NCI-H2171 (cell line): ENCODE data around the gene ARL3.
A peak's percentile ranks its signal among the peaks of the same experiment; 100 is the strongest.

Experiments used
- DNase-seq: peaks from one replicate; lab custom pipeline; 2025; lab: John Stamatoyannopoulos, UW

The ARL3 gene

GRCh38 chr10:102650655-102651454 is 63.3 kb downstream of the ARL3 start:
- no peak for DNase-seq

- no peak for DNase-seq
Measured at GRCh38 chr10:102649797-102650654, 64.2 kb downstream of the ARL3 start.

- DNase-seq: no peak
Measured at GRCh38 chr10:102648889-102649796, 65.1 kb downstream of the ARL3 start.

- DNase-seq: no peak
Measured at GRCh38 chr10:102648269-102648888, 65.8 kb downstream of the ARL3 start.

GRCh38 chr10:102647443-102648268 is 66.5 kb downstream of the ARL3 start:
- no peak for DNase-seq

- no peak for DNase-seq
Measured at GRCh38 chr10:102646610-102647442, 67.4 kb downstream of the ARL3 start.

DNA sequence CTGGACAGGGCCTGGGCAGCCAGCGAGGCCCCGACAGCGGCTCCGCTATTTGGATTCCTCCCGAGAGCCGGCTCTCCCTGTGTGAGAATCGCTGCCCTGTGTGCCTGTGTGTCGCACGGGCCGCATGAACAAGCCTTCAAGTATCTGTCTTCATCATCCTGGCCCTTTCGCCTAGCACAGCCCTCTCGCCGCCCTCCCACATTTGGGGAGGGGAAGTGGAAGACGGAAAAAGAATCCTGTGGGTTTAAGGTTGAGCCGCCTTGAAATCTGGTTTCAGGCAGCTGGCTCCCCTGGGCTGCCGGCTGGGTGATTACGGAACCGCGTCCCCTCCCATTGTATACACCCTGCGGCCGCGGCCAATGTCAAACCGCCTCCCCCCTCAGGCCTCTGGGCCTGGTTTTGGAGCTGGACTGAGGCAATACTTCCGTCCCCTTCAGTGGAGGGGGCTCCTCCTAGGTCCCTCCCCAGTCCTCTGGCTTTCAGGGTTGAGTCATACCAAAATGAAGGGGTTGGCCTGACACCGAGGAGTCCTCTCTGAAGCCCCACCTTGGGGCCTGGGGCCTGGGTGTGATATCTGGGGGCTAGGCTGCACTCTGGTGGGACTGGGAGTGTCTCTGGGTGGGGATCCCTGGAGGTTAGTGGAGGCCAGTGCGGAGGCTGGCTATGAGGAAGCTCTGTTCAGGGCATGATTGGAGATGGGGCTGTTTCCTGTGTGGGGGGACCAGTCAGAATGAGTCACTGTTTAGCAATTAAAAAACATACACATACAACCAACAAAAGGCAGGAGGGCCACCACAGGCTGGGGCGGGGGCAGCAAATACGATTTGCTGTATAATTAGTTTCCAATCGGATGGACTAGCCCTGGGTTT is 68.2 kb downstream of the ARL3 start:
- no peak for DNase-seq

DNA sequence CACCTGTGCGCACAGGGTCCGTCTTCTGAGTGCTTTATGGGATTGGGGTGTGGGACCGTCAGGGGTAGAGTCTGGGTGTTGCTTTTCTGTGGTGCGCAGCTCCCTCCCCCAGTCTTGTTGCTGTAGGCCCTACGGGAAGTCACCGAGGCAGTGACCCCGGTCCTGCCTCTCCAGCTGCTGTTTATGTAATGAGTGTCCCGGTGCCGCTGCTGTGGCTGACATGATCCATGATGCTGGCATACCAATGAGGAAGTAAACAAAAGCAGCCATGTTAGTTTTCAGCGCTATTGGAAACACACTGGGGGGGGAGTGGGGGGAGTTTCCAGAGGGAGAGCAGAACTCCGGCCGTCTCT is 68.8 kb downstream of the ARL3 start:
- DNase-seq: no peak

DNA sequence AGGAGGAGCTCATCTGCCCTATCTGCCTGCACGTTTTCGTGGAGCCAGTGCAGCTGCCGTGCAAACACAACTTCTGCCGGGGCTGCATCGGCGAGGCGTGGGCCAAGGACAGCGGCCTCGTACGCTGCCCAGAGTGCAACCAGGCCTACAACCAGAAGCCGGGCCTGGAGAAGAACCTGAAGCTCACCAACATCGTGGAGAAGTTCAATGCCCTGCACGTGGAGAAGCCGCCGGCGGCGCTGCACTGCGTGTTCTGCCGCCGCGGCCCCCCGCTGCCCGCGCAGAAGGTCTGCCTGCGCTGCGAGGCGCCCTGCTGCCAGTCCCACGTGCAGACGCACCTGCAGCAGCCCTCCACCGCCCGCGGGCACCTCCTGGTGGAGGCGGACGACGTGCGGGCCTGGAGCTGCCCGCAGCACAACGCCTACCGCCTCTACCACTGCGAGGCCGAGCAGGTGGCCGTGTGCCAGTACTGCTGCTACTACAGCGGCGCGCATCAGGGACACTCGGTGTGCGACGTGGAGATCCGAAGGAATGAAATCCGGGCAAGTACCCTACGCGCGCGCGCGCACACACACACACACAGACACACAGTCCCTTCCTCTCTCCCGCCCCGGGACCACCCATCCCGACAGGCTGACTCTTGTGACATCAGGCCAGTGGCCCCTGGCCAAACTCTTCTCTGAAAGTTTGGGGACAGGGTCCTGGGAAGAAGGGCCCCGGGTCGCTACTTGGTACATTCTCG is 69.4 kb downstream of the ARL3 start:
- DNase-seq: peak; percentile 68

DNA sequence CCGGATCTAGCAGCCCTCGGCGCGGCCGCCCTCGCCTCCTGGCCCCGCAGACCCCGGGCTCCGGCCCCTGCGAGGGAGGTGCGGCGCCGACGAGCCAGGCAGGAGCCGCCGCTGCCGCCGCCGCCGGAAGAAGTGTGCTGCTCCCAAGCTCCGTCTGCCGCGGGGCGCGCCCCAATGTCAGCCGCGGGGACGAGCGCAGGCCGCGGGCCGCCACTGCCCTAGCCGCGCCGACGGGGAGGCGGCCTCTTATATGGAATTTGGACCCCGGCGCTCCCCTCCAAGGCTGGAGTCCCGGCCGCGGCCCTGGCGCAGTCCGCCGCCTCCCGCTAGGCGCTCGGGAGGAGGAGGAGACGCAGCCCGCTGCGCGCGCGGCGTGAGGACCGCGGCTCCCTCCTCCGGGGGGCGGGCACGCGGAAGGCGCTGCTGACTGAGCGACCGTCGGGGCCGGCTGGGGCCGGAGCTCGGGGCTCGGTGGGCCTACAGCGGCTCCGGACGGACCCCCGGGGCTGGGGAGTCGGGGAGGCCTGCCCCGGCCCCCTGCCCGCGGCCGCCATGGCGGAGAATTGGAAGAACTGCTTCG is 70.0 kb downstream of the ARL3 start, which contains the start of gene TRIM8:
Gene TRIM8, plus strand, starts transcription at position 414 of the 580 bp plus-strand sequence. Its CDS starts 139 bp downstream, at position 553.
- peak; percentile 18 for DNase-seq

DNA sequence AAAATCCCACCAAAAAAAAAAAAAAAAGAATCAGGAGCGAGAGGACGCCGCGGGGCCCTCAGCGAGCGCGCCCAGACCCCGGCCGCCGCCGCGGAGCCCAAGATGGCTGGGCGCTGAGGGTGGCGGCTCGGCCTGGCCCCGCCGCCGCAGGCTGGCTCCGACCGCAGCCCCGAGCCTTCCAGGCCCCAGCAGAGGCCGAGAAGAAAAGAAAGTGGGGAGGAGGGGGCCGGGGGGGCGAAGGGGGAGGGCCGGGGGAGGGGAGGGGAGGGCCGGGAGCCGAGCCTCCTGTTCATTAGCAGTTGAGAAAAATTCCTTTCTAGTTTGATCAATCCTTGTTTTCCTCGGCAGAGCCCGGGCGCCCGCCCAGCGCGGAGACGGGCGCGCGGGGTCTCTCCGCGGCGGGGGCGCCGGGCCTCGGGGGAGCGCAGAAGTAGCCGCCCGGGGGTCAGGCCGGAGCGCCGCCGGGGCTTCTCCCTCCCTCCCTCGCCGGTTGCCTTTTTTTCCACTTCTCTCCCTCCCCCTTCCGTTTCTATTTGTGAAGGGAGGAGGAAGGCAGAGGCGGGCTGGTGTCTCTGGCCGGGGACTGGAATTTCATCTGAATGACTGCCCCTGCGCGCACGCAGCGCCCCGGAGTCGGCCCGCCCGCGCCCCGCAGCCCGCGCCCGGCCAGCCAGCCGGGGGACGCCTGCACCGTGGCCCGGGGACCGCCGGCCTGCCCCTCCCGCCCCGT is 70.7 kb downstream of the ARL3 start:
- peak; percentile 27 for DNase-seq

DNA sequence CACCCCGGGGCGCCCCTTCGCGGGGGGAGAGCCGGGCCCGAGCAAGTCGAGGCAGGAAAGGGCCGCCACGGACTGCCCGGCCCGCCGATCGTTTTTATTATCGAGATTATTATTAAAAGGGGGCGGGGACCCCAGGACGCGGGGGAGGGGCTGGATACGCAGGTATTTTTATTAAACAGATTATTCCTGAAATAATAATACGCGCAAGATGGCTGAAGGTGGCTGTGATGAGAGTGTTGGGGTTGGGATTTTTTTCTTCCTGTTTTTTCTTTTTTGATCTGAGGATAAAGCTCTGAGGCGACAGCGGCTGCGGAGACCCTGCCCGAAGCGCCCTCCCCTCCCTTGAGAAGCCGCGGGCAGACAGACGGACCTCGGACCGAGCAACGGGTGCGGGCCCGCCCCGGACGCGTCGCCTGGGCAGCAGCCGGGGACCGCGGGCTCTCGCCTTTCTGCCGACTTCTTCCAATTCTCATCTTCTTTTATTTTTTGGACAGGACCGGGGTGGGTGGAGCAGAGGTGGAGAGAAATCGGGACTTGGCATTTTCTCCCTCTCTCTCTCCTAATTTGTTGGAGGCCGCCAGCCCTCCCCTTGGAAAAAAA is 71.4 kb downstream of the ARL3 start:
- DNase-seq: peak; percentile 26

DNA sequence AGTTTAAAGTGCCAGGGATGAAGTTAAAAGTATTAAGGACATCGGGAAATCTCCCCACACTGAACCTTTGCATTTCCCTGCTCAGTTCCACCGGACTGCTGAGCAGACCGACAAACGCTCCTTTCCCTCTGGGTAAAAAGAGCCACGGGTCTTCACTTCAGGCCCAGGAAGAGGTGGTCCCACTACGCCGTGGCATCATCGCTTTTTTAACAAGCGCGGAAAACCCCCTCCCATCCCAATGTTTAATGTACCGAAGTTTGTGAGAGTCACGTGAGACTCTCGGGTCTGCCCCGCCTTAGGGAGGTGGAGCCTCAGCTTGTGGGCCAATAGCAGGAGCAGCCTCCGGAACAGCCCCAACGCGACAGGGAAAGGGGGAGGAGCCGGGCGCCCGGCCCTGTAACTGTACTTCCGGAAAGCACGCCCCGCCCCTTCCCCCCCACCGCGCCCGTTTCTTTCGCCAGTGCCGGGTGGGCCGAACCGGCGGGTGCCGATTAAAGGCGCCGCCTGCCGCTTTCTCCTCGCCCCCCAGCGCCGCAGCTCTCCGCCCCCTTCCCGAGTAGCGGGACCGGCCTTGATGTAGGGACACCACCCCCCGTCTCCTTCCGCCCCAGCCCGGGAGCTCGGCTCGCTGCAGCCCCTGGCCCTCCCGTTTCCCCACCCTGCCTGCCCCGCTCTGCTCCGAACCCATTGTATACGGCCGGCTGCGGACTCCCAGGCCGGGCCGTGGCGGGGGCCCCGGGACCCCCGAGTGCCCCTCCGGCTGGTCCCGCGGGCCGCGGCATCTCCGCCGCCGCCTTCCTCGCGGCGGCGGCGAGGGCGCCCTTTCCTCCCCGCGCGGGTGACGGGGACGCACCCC is 72.1 kb downstream of the ARL3 start:
- DNase-seq: peak; percentile 81

DNA sequence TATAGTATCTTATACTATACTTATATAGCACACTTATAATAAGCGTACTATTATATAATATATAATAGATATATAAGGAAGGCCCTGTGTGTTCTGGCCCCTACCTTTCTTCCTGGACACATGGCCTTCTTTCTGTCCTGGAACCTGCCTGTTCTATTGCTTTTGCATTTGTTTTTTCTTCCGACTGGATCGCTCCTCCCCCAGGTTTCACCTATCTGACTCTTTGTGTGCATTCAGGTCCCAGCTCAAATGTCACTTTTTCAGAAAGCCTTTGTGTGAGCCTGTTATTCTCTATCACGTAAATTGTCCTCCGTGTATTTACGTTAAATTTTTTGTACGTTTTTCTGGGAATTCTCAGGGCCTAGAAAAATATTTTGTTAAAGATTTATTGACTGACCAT is 72.8 kb downstream of the ARL3 start:
- no peak for DNase-seq

- no peak for DNase-seq
Measured at GRCh38 chr10:102639537-102639936, 74.7 kb downstream of the ARL3 start.

- no peak for DNase-seq
Measured at GRCh38 chr10:102635377-102635776, 78.8 kb downstream of the ARL3 start.
